ENCODE data around the gene TNPO3.

DNA sequence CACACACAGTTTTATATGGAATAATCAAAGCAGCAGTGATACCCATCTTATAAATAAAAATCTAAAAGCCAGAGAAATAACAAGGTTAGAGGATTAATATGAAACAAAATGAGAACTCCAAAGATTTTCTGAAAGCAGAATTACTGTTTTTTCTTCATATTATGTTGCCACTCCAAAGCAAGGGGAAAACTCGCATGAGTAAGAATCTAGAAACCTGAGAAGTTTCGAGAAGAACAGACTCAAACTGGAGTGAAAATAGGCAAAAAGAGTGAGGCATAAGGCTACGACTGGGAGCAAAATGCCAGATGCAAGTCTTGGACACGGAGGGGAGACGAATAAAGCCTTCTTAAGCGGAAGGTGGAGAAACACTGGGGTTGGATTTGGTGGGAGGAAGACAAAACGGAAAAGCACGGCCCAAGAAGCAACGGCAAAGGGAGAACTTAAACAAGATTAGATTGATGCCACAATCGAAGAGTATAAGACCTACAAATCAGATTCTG, 923 bp downstream of the TNPO3 start:
- no peak for TF ChIP-seq EP300 (IDR thresholded peaks at IDR 0.05)
- TF ChIP-seq, protein P1, sequence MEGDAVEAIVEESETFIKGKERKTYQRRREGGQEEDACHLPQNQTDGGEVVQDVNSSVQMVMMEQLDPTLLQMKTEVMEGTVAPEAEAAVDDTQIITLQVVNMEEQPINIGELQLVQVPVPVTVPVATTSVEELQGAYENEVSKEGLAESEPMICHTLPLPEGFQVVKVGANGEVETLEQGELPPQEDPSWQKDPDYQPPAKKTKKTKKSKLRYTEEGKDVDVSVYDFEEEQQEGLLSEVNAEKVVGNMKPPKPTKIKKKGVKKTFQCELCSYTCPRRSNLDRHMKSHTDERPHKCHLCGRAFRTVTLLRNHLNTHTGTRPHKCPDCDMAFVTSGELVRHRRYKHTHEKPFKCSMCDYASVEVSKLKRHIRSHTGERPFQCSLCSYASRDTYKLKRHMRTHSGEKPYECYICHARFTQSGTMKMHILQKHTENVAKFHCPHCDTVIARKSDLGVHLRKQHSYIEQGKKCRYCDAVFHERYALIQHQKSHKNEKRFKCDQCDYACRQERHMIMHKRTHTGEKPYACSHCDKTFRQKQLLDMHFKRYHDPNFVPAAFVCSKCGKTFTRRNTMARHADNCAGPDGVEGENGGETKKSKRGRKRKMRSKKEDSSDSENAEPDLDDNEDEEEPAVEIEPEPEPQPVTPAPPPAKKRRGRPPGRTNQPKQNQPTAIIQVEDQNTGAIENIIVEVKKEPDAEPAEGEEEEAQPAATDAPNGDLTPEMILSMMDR (IDR thresholded peaks at IDR 0.05), result no peak

Data from upper lobe of left lung (tissue), 4 donors.